HepG2 (cell line): ENCODE results near the gene PDK2. TPM values are rescaled to one million over a fixed set of nuclear protein-coding genes. Genes with fewer than 3 reads are reported as not detected.

Experiments used
- ATAC-seq: fragments of 200-7000 bp; cut with Tn5 transposase; 3 replicates; pipeline ENCODE4 v1.9.1; 2020; ENCODE audit warnings: mild to moderate bottlenecking, moderate library complexity
- BruUV-seq: library from RNA; stranded (reverse); fragments of 400-500 nt; replicated peaks from 2 replicates; lab custom pipeline; 2021; lab: Mats Ljungman, UMichigan
- CTCF ChIA-PET: fragments of 300-600 bp; formaldehyde crosslinking; extraction: SDS; loops from one replicate; lab custom pipeline; 2021; ENCODE audit warnings: low total read pairs, inconsistent platforms, low intra/inter-chr PET ratio; lab: Yijun Ruan, JAX
- POLR2A ChIA-PET: fragments of 350-600 bp; sonication (Branson Sonifier 250); formaldehyde crosslinking; loops from one replicate; lab custom pipeline; 2020; ENCODE audit warnings: antibody characterized with exemption, inconsistent platforms; lab: Yijun Ruan, JAX
- DNase-seq: peaks from one replicate; pipeline ENCODE4 v3.0.0-alpha.2; 2015; ENCODE audit warnings: low spot score
- FAIRE-seq: peaks from 3 replicates; lab custom pipeline; 2011; peaks lifted over from hg19 to GRCh38; lab: Jason Lieb, UNC
- H2AFZ ChIP-seq: one replicate; pipeline ENCODE4 v1.6.1; 2011; ENCODE audit warnings: low read length, inconsistent platforms
- H3K27ac ChIP-seq: fragments of 300-600 bp; 3 replicates; pipeline ENCODE4 v1.8.0; 2011; ENCODE audit warnings: mixed run types, mild to moderate bottlenecking, mixed read lengths, low read length, inconsistent platforms; ENCODE audit not compliant: insufficient read depth; ENCODE audit errors: extremely low read length
- H3K27me3 ChIP-seq, 2 experiments: fragments of 200-600 bp in 1 of 2; 2 replicates in 1 of 2; 3 replicates in 1 of 2; pipeline versions ENCODE4 v1.6.0 to v1.8.0; 2011; ENCODE audit warnings: low read length in 2 of 2, mild to moderate bottlenecking in 2 of 2, moderate library complexity in 2 of 2, inconsistent platforms in 1 of 2; ENCODE audit not compliant: insufficient read depth in 2 of 2, control insufficient read depth in 1 of 2
- H3K36me3 ChIP-seq, 2 experiments: fragments of 200-600 bp in 1 of 2; replicated peaks in 1 of 2; 2 replicates in 1 of 2; 3 replicates in 1 of 2; pipeline versions ENCODE4 v1.5.1 to v1.8.0; 2011; ENCODE audit warnings: low read length in 2 of 2, inconsistent platforms in 1 of 2; ENCODE audit not compliant: insufficient read depth in 2 of 2, control insufficient read depth in 1 of 2
- H3K4me1 ChIP-seq: 2 replicates; pipeline ENCODE4 v1.5.1; 2012; ENCODE audit warnings: low read length, inconsistent platforms; ENCODE audit not compliant: insufficient read depth
- H3K4me2 ChIP-seq: 2 replicates; pipeline ENCODE4 v1.6.0; 2011; ENCODE audit warnings: low read depth, low read length, inconsistent platforms
- H3K4me3 ChIP-seq, 3 experiments: fragments of 200-600 bp in 1 of 3; sonication (generic), shearing (Covaris generic) in 1 of 3; replicated peaks in 1 of 3; 2 replicates each; pipeline ENCODE4 v1.5.1; 2011 to 2016; ENCODE audit warnings: low read length in 3 of 3, inconsistent platforms in 2 of 3, low read depth in 2 of 3, mild to moderate bottlenecking in 2 of 3, control low read depth in 1 of 3, mixed read lengths in 1 of 3; ENCODE audit not compliant: insufficient read depth in 1 of 3
- H3K79me2 ChIP-seq: one replicate; pipeline ENCODE4 v1.6.1; 2011; ENCODE audit warnings: low read length, inconsistent platforms; ENCODE audit not compliant: insufficient read depth
- H3K9ac ChIP-seq: 2 replicates; pipeline ENCODE4 v1.6.0; 2011; ENCODE audit warnings: mild to moderate bottlenecking, low read depth, low read length, inconsistent platforms; ENCODE audit not compliant: insufficient read depth
- H3K9me3 ChIP-seq: 2 replicates; pipeline ENCODE4 v1.5.1; 2012; ENCODE audit warnings: mild to moderate bottlenecking, low read length
- H4K20me1 ChIP-seq: 2 replicates; pipeline ENCODE4 v1.6.0; 2011; ENCODE audit warnings: inconsistent platforms, mild to moderate bottlenecking, low read length, moderate library complexity; ENCODE audit not compliant: insufficient read depth
- MXD4 ChIP-seq: IDR thresholded peaks from 2 replicates; pipeline ENCODE4 v1.6.1; 2016; ENCODE audit warnings: mild to moderate bottlenecking, missing biosample characterization, missing genetic modification reagents
- PHB2 ChIP-seq: fragments of 450-650 bp; IDR thresholded peaks from 2 replicates; pipeline ENCODE4 v1.6.1; 2018; ENCODE audit not compliant: partially characterized antibody
- PTBP1 ChIP-seq: fragments of 200-400 bp; formaldehyde crosslinking; IDR thresholded peaks from 2 replicates; pipeline ENCODE4 v1.6.1; 2018; ENCODE audit warnings: low read length, low read depth; ENCODE audit not compliant: poor library complexity, severe bottlenecking
- ZC3H4 ChIP-seq: sonication (generic); formaldehyde crosslinking; IDR thresholded peaks from 2 replicates; pipeline ENCODE4 v1.4.0; 2020; ENCODE audit warnings: missing genetic modification reagents, borderline replicate concordance
- ZNF17 ChIP-seq: sonication (generic); formaldehyde crosslinking; IDR thresholded peaks from 2 replicates; pipeline ENCODE4 v1.5.0; 2020; ENCODE audit warnings: mild to moderate bottlenecking, missing genetic modification reagents
- ZNF251 ChIP-seq: sonication (generic); formaldehyde crosslinking; IDR thresholded peaks from 2 replicates; pipeline ENCODE4 v1.9.0; 2021; ENCODE audit warnings: mild to moderate bottlenecking, missing genetic modification reagents
- ZNF777 ChIP-seq: sonication (generic); formaldehyde crosslinking; IDR thresholded peaks from 2 replicates; pipeline ENCODE4 v1.4.0; 2020; ENCODE audit warnings: missing genetic modification reagents
- WGBS: methylation state at CpG from one replicate; pipeline ENCODE4 v1.1.6; 2017; ENCODE audit warnings: low lambda C conversion rate; 5-methylcytosine and 5-hydroxymethylcytosine counted together
- in situ Hi-C: cut with HindIII; loops from 2 replicates; pipeline ENCODE4 v1.10.0; 2017; ENCODE audit warnings: low pct_unique_long_range_greater_than_20kb; ENCODE audit not compliant: extremely low pct_ligation_motif_present
- intact Hi-C: fragments of 100-400 bp; cut with micrococcal nuclease; formaldehyde crosslinking; loops from one replicate; pipeline ENCODE4 v1.10.0; 2022; ENCODE audit not compliant: unreplicated experiment
- polyA plus RNA-seq, 8 experiments: library from polyadenylated mRNA; depleted of rRNA in 3 of 8; stranded (reverse) in 7 of 8; unstranded in 1 of 8; fragments of >200 nt; fragmentation: Illumina TruSeq in 4 of 8; extraction: Trizol in 4 of 8; gene quantifications; 2 replicates each; pipeline versions ENCODE4 v1.2.1 to v1.2.3, GENCODE V29; 2011 to 2016; ENCODE audit warnings: low read depth in 4 of 8, missing spikeins in 1 of 8, mixed read lengths in 1 of 8; ENCODE audit not compliant: insufficient read depth in 1 of 8
- total RNA-seq, 5 experiments: library from RNA; depleted of rRNA; stranded (reverse); fragments of >200 nt; fragmentation: Illumina TruSeq; extraction: Trizol; gene quantifications; 2 replicates each; pipeline ENCODE4 v1.2.3, GENCODE V29; 2016; ENCODE audit warnings: low read depth in 1 of 5
- TF ChIP-seq, protein P1 (sequence below): sonication (generic); formaldehyde crosslinking; IDR thresholded peaks from one replicate; pipeline ENCODE4 v1.5.1; 2020; ENCODE audit warnings: mild to moderate bottlenecking, missing genetic modification reagents; ENCODE audit errors: not compliant biosample characterization
- TF ChIP-seq, protein P2 (sequence below): sonication (generic); formaldehyde crosslinking; IDR thresholded peaks from 2 replicates; pipeline ENCODE4 v1.5.1; 2020; ENCODE audit warnings: mild to moderate bottlenecking, missing genetic modification reagents, borderline replicate concordance
- TF ChIP-seq, protein P3 (sequence below): conservative IDR thresholded peaks from 2 replicates; pipeline ENCODE4 v1.6.1; 2018; ENCODE audit warnings: missing genetic modification reagents

Gene PDK2
- total and polyA plus RNA-seq, 2 of the 13 experiments (the other 11 are each of a cell fraction or from before 2014, with no cell fraction given), result 18.5 to 59.7 TPM

DNA sequence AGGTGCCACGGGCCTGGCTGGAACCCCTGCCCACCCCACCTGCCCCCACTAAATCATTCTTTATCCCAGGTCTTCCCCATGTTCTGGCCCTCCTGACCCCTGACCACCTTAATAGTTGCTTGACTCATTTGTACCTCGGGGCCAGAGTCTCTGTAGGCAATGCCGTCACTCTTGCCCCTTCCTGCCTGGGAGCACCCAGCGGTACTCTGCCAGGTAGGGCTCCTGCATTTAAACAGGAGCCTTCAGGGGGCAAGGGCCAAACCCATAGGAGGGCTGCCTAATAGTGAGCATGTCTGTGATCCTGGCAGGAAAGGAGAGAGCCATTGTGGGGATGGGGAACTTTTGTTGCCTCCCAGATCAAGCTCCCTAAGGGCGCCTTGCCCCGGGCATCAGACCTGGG is 48.1 kb upstream of the PDK2 start:
- Histone ChIP-seq H3K9ac (no peak overlapping the region), H3K4me3 (no peak overlapping the region), H3K4me2 (no peak overlapping the region), H3K4me1 (0 out of 2 replicates have a peak, but pooled peaks cover 3% of the 10 kb centered on the region), H3K79me2 (no peaks in the 10 kb centered on the region), H4K20me1 (no peaks in the 10 kb centered on the region), H3K36me3 (no peaks in the 10 kb centered on the region), H3K9me3 (no peaks in the 10 kb centered on the region), H2AFZ (no peak overlapping the region), H3K27me3 (peaks cover 4 to 23% of the 10 kb centered on the region in 2 experiments; a peak in 2 of 5 replicates), H3K27ac (no peak overlapping the region)
- no TSS peak for BruUV-seq
- intact Hi-C loops, result no loop called here
- FAIRE-seq, result no peak
- in situ Hi-C loops, result no loop called here
- ChIA-PET POLR2A (no interaction called here), CTCF (no interaction called here)
- no peak for DNase-seq
- ATAC-seq, result no peak
- WGBS, result 35% methylated on average over 6 of the region's 6 CpGs
- TF ChIP-seq ZNF17 (CRISPR knock-in tag) (no peak), MXD4 (CRISPR knock-in tag) (no peak), ZC3H4 (CRISPR knock-in tag) (no peak), ZNF251 (CRISPR knock-in tag) (no peak), PTBP1 (no peak), PHB2 (no peak), ZNF777 (CRISPR knock-in tag) (no peak)
- TF ChIP-seq, protein P1, sequence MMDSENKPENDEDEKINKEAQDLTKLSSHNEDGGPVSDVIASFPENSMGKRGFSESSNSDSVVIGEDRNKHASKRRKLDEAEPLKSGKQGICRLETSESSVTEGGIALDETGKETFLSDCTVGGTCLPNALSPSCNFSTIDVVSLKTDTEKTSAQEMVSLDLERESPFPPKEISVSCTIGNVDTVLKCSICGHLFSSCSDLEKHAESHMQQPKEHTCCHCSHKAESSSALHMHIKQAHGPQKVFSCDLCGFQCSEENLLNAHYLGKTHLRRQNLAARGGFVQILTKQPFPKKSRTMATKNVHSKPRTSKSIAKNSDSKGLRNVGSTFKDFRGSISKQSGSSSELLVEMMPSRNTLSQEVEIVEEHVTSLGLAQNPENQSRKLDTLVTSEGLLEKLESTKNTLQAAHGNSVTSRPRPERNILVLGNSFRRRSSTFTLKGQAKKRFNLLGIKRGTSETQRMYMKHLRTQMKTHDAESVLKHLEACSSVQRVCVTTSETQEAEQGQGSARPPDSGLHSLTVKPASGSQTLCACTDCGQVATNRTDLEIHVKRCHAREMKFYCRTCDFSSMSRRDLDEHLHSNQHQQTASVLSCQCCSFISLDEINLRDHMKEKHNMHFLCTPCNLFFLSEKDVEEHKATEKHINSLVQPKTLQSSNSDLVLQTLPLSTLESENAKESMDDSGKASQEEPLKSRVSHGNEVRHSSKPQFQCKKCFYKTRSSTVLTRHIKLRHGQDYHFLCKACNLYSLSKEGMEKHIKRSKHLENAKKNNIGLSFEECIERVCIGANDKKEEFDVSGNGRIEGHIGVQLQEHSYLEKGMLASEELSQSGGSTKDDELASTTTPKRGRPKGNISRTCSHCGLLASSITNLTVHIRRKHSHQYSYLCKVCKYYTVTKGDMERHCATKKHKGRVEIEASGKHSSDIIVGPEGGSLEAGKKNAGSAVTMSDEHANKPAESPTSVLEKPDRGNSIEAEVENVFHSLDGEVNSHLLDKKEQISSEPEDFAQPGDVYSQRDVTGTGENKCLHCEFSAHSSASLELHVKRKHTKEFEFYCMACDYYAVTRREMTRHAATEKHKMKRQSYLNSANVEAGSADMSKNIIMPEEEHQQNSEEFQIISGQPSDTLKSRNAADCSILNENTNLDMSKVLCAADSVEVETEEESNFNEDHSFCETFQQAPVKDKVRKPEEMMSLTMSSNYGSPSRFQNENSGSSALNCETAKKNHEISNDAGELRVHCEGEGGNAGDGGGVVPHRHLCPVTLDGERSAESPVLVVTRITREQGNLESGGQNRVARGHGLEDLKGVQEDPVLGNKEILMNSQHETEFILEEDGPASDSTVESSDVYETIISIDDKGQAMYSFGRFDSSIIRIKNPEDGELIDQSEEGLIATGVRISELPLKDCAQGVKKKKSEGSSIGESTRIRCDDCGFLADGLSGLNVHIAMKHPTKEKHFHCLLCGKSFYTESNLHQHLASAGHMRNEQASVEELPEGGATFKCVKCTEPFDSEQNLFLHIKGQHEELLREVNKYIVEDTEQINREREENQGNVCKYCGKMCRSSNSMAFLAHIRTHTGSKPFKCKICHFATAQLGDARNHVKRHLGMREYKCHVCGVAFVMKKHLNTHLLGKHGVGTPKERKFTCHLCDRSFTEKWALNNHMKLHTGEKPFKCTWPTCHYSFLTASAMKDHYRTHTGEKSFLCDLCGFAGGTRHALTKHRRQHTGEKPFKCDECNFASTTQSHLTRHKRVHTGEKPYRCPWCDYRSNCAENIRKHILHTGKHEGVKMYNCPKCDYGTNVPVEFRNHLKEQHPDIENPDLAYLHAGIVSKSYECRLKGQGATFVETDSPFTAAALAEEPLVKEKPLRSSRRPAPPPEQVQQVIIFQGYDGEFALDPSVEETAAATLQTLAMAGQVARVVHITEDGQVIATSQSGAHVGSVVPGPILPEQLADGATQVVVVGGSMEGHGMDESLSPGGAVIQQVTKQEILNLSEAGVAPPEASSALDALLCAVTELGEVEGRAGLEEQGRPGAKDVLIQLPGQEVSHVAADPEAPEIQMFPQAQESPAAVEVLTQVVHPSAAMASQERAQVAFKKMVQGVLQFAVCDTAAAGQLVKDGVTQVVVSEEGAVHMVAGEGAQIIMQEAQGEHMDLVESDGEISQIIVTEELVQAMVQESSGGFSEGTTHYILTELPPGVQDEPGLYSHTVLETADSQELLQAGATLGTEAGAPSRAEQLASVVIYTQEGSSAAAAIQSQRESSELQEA (CRISPR knock-in tag), result no peak
- TF ChIP-seq, protein P2, sequence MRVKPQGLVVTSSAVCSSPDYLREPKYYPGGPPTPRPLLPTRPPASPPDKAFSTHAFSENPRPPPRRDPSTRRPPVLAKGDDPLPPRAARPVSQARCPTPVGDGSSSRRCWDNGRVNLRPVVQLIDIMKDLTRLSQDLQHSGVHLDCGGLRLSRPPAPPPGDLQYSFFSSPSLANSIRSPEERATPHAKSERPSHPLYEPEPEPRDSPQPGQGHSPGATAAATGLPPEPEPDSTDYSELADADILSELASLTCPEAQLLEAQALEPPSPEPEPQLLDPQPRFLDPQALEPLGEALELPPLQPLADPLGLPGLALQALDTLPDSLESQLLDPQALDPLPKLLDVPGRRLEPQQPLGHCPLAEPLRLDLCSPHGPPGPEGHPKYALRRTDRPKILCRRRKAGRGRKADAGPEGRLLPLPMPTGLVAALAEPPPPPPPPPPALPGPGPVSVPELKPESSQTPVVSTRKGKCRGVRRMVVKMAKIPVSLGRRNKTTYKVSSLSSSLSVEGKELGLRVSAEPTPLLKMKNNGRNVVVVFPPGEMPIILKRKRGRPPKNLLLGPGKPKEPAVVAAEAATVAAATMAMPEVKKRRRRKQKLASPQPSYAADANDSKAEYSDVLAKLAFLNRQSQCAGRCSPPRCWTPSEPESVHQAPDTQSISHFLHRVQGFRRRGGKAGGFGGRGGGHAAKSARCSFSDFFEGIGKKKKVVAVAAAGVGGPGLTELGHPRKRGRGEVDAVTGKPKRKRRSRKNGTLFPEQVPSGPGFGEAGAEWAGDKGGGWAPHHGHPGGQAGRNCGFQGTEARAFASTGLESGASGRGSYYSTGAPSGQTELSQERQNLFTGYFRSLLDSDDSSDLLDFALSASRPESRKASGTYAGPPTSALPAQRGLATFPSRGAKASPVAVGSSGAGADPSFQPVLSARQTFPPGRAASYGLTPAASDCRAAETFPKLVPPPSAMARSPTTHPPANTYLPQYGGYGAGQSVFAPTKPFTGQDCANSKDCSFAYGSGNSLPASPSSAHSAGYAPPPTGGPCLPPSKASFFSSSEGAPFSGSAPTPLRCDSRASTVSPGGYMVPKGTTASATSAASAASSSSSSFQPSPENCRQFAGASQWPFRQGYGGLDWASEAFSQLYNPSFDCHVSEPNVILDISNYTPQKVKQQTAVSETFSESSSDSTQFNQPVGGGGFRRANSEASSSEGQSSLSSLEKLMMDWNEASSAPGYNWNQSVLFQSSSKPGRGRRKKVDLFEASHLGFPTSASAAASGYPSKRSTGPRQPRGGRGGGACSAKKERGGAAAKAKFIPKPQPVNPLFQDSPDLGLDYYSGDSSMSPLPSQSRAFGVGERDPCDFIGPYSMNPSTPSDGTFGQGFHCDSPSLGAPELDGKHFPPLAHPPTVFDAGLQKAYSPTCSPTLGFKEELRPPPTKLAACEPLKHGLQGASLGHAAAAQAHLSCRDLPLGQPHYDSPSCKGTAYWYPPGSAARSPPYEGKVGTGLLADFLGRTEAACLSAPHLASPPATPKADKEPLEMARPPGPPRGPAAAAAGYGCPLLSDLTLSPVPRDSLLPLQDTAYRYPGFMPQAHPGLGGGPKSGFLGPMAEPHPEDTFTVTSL (CRISPR knock-in tag), result no peak
- TF ChIP-seq, protein P3, sequence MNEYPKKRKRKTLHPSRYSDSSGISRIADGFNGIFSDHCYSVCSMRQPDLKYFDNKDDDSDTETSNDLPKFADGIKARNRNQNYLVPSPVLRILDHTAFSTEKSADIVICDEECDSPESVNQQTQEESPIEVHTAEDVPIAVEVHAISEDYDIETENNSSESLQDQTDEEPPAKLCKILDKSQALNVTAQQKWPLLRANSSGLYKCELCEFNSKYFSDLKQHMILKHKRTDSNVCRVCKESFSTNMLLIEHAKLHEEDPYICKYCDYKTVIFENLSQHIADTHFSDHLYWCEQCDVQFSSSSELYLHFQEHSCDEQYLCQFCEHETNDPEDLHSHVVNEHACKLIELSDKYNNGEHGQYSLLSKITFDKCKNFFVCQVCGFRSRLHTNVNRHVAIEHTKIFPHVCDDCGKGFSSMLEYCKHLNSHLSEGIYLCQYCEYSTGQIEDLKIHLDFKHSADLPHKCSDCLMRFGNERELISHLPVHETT, result no peak
